Activated CD8-positive, alpha-beta memory T cell treated with anti-CD3 and anti-CD28 coated beads for 1 hour (primary cell): Measurements from ENCODE around the gene BMPR1B.
"Not testable (repeated sequence)": the region's sequence is repeated elsewhere in the genome, so short reads cannot be mapped to it uniquely, and the experiment has no call there.

Source experiments
- DNase-seq, 2 donors: peaks; one replicate each; pipeline ENCODE4 v3.0.0-alpha.2; 2020; ENCODE audit warnings: low read depth in 1 of 2; ENCODE audit errors: extremely low read depth in 1 of 2

The BMPR1B gene

DNA sequence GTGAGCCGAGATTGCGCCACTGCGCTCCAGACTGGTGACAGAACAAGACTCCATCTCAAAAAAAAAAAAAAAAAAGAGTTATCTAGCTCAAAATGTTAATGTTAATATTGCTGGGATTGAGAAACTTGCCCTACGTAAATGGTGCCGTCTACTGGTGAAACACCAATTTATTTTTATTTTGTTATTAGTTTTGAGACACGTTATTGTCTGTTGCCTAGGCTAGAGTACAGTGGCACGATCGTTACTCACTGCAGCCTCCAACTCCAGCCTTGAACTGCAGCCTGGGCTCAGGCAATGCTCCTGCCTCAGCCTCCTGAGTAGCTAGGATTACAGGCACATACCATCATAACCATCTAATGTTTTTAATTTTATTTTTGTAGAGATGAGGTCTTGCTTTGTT, 262.8 kb downstream of the BMPR1B start:
- no peak for DNase-seq

GRCh38 chr4:95021099-95021498, 263.3 kb downstream of the BMPR1B start:
- DNase-seq: no peak

DNA sequence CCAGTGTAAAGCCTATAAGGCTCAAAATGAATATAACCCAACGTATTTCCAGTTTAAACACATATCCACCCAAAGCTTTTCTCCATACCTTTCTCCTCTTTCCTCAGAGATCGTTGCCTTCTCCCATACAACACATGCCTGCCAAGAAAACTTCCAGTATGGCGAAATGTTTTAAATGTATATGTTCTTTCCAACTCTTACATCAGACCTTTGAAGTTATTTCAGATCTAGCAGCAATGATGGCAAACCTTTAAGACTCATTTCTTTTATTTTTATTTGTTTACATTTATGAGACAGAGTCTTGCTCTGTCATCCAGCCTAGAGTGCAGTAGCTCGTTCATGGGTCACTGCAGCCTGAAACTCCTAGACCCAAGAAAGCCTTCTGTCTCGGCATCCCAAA, 265.4 kb downstream of the BMPR1B start:
- no peak for DNase-seq

DNA sequence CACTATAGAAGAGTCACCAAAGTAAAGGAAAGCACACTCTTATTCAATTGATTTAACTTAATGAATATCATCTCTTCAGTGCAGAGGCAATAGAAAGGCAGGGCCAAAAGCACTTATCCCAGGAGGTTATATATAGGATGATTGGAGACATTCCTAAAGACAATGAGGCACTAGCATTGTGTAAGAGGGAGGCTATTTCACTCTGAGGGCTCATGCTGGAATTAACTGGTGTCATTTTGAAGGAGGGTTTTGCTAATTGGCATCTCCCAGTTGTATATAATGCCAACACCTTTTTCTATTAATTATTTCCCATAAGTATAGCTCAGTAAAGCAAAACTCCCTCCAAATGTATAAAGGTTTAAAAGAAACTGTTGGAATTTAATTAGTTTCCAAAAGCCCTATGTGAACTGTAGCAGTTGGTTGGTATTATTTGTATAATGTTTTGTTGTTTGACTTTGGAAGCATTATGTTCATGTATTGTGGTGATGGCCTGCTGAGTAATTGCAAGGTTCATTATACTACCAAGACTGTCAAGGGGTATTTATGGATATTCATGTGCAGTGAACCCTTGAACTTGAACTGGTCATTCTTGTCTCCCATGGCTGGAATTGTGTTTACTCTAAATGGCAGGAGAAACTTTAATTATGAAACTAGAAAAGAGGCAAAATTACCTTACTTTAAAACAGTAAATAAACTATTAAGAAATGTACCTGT, 270.3 kb downstream of the BMPR1B start:
- DNase-seq: no peak

DNA sequence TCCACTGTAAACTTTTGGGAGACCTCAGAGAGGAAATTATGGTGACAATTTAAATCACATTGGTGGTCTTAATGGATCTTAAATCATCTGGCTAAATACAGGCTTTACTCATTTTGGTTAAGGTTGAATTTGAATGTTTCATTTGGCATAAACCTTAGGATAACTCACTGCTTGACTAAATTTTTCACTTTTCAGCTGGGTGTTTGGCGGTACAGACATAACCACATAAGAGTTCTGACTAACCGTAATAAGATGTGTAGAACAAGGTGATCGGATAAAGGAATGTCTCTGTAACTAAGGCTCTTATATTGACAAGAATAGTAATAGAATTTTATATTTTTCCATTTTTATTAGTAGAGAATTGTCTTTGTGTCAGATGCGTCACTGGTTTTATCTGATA, 281.0 kb downstream of the BMPR1B start:
- DNase-seq: no peak

DNA sequence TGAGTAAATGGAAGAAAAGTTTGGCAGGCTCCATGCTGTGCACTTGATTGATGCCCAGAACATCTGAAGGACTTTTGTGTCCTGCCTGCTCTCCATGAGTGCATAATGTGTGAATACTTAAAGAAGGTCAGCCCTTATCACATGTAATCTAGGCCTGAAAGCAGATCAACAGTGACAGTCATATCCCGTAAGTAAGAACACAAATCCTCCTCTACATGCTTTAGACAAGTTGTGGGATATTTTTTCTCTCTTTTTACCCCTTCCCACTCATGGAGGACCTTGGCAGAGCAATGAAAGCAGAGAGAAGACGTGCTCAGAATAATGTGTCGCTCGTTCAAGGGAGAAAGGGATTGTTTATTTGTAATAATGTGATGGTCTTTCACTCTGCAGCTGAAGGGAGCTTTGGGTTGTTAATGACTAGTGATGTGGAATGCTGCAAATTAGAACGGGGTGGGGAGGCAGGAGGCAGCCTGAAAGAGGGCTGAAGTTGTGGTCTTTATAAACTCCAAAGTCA, 286.6 kb downstream of the BMPR1B start:
- no peak for DNase-seq

GRCh38 chr4:95045429-95045828, 287.7 kb downstream of the BMPR1B start:
- DNase-seq: no peak

DNA sequence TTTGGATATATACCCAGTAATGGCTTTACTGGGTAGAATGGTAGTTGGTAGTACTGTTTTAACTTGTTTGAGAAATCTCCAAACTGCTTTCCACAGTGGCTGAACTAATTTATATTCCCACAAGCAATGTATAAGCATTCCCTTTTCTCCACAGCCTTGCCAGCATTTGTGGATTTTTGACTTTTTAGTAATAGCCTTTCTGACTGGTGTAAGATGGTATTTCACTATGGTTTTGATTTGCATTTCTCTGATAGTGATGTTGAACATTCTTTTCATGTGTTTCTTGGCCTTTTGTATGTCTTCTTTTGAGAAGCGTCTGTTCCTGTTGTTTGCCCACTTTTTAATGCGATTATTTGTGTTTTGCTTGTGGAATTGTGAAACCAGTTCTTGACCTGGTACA, 290.5 kb downstream of the BMPR1B start:
- no peak for DNase-seq

DNA sequence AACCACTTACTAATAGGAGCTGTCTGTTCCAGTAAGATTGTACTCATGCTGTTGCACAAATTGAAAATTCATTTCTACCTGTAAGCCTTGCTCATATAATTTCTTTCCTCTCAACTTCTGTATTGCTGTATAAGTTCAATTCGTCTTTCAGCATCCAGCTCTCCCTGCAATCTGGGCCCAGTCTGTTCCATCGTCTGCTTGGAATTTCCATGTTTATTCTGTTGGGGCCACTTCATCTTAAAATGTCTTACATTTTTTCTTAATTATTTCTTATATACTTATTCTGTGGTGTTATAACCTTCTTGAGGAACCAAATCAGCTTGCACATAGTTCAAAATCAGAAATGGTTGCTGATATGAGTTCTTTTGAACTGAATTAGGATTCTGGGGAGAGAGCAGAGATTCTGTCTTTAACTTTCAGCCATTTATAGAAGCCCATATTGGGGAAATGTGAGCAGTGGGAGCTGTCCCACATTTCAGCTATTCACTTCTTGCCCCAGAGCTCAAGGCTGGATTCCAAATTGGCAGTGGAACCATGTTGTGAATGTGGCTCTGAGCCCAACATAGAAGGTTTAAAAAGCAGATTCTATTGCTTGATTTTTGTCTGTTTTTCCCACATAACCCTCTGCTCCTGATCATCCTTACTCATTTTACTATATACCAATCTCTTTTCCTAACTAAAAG, 291.9 kb downstream of the BMPR1B start:
- DNase-seq: no peak

GRCh38 chr4:95050980-95051701, 293.4 kb downstream of the BMPR1B start:
- no peak for DNase-seq

DNA sequence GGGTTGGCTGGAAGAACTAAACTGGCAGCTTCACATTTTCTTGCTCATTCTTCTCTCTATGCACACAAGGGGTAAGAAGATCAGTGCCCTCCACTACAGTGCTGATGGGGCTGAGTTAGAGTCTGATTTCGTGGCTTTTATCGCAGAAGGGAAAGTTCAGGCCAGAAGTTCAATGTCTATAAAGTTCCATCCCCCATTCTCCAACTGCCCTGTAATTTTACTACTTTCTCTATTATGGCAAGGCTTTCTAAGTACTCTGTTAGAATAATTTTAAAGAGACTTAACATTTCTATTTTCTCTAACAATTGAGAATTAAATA, 293.9 kb downstream of the BMPR1B start:
- no peak for DNase-seq

- DNase-seq: no peak
These were observed 301.2 kb downstream of the BMPR1B start for GRCh38 chr4:95058991-95059390.

DNA sequence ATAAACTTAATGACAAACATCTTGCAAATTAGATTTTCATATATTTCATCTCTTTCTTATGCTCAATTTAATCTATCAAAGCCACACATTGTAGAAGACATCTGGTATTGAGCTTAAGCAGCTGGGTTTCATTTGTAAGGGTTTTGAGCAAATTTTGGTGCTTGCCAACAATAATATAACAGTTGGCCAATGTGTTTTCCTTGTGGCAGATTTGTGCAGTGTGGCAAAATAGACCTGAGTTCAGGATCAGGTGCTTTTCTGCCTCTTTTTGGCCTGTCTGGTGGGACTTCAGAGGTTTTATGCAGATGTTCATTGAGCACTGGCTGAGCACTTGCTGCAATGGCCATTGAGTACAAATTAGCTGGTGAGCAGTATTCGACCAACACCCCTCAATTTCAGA, 301.9 kb downstream of the BMPR1B start:
- no peak for DNase-seq

DNA sequence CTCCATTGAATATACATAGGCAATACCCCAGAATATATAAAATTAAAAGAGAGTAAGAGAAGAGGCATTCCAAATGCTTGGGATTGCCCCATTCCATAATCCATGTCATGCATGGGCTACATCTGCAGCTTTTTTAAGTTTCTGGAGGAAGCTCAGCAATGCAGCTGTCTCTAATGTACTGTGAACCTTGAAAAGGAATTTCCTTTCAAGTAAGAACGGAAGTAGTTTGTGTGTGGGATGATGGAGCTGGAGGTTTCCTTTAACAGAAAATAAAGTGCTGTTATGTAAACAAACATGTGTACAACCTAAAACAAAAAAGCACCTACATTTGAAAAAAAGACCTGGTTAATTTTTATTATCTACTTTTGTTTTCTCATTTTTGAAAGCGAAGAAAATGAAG, 303.5 kb downstream of the BMPR1B start:
- DNase-seq: no peak

DNA sequence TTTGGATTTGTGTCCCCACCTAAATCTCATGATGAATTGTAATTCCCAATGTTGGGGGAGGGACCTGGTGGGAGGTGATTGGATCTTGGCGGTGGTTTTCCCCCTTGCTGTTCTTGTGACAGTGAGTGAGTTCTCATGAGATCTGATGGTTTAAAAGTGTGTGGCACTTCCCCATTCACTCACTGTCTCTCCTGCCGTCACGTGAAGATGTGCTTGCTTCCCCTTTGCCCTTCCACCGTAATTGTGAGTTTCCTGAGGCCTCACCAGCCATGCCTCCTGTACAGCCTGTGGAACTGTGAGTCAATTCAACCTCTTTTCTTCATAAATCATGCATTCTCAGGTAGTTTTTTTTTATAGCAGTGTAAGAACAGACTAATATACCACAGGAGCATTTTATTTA, 304.0 kb downstream of the BMPR1B start:
- DNase-seq: not testable (repeated sequence)

- DNase-seq: no peak
These were observed 308.3 kb downstream of the BMPR1B start for GRCh38 chr4:95066050-95066449.

- no peak for DNase-seq
These were observed 310.6 kb downstream of the BMPR1B start for GRCh38 chr4:95068401-95068800.

DNA sequence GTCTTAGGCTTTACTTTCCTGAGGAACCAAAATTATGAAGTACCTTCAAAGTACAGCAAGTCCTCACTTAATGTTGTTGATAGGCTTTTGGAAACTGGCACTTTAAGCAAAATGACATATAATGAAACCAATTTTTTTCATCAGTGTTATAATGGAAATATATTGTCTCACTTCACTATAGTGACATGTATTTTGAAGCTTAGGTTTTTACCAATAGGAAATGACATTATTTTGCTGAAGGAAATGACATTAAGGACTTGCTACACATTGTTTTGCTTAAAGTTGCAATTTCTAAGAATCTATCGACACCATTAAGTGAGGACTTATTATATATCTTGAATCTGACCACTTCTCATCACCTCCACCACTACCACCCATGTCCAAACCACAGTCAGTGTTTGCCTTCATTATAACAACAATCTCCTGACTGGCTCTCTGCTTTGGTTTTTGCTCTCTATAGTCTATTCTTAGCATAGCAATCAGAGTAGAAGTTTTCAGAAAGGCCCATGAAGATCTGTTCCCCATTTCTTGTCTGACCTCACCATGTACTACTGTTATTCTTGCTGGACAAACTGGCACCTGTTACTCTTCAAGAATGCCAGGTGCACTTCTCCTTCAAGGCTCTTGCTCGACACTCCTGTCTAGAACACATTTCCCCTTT, 311.2 kb downstream of the BMPR1B start:
- DNase-seq: no peak

DNA sequence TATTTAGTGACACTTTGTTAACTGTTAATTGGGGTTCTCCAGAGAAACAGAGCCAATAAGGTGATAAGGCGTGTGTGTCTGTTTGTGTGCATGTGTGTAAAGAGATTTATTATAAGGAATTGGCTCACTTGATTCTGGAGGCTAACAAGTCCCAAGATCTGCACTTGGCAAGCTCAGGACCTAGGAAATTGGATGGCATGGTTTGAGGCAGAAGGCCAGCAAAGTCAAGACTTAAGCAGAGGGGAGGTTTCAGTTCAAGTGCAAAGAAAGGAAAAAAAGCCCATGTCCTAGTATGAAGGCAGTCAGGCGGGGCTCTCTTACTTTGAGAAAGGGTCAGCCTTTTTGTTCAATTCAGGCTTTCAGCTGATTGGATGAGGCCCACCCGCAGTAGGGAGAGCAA, 314.1 kb downstream of the BMPR1B start:
- no peak for DNase-seq

- no peak for DNase-seq
These were observed 315.9 kb downstream of the BMPR1B start for GRCh38 chr4:95073646-95074045.

- no peak for DNase-seq
These were observed 320.1 kb downstream of the BMPR1B start for GRCh38 chr4:95077864-95078263.
